ENCODE measurements around the gene EIF4E3. TPM values are rescaled to one million over a fixed set of nuclear protein-coding genes. Genes with fewer than 3 reads are reported as not detected.

The EIF4E3 gene
- total RNA-seq, 2 experiments from 2014 or later: 48.2 to 50.4 TPM

DNA sequence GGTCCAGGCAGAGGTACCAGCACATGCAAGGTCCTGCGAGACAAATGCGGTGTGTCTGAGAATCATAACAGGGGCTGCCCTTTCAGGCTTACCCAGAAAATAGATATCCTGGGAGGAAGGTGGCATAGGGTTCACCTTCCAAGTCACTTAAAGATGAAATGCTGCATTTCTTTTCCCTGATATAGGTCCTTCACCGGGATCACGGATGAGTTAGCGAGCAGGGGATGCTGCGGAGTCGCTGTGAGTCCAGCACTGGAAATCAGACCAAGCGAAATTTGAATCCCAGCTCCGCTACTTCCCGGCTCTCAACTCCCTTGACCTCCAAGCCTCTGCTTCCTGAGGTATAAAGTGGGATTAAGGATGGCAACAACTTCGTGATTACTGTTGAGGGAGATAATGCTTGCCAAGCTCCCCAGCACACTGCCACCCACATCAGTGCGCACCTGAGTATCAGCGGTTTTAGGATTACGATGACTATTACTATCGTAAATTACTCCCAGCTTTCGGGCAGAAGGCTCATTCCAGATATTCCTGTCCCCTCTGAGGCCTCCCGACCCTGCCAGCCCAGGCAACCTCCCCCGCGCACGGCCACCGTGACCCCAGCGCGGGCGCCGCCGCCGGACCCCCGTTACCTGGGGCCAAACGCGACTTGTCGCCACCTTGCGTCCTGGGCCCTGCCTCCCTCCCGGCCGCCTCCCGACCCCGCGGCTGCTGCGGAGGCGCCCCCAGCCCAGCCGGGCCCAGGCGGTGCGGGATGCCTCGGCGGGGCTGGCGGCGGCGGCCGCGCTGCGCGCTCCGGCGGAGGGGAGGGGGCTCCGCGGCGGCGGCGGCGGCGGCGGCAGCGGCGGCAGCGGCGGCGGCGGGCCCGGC is 27.9 kb upstream of the EIF4E3 start:
- Mint-ChIP-seq H3K9me3 (no peaks in the 10 kb centered on the region), H3K4me1 (ENCODE audit: low read depth) (peaks cover 8% of the 10 kb centered on the region), H3K4me3 (peak overlapping the region; percentile 84), H3K27ac (no peak overlapping the region), H3K27me3 (peaks cover 52% of the 10 kb centered on the region), H3K36me3 (ENCODE audit: low read depth) (no peaks in the 10 kb centered on the region)
- H3K4me1 ChIP-seq (ENCODE audit: insufficient read depth, low read length): peaks cover 10% of the 10 kb centered on the region
- peak in 2 of 14 experiments; percentile 6 to 19 for DNase-seq
- intact Hi-C loops (cut with DNase I, micrococcal nuclease): loop anchor here in 1 of 2 experiments (5.0 kb wide), 1 partner anchor 41 kb away; no protein-coding TSS in a partner anchor
- POLR2A ChIA-PET: interaction anchor here (1.0 kb wide), 1 partner anchor 23 kb away, joined by 3 read pairs; no protein-coding TSS in a partner anchor
- H3K4me3 ChIP-seq (ENCODE audit: low read length): no peak overlapping the region
- H3K36me3 ChIP-seq (ENCODE audit: insufficient read depth, low read length): no peaks in the 10 kb centered on the region
- peaks cover 24 to 27% of the 10 kb centered on the region in 2 experiments for H3K27me3 ChIP-seq (ENCODE audit: control insufficient read depth in 1 of 2, insufficient read depth in 2 of 2, low read length in 2 of 2)
- CTCF ChIA-PET: no interaction called here
- peak; percentile 30 for ATAC-seq (ENCODE audit: poor library complexity)
- TF ChIP-seq, protein P1, sequence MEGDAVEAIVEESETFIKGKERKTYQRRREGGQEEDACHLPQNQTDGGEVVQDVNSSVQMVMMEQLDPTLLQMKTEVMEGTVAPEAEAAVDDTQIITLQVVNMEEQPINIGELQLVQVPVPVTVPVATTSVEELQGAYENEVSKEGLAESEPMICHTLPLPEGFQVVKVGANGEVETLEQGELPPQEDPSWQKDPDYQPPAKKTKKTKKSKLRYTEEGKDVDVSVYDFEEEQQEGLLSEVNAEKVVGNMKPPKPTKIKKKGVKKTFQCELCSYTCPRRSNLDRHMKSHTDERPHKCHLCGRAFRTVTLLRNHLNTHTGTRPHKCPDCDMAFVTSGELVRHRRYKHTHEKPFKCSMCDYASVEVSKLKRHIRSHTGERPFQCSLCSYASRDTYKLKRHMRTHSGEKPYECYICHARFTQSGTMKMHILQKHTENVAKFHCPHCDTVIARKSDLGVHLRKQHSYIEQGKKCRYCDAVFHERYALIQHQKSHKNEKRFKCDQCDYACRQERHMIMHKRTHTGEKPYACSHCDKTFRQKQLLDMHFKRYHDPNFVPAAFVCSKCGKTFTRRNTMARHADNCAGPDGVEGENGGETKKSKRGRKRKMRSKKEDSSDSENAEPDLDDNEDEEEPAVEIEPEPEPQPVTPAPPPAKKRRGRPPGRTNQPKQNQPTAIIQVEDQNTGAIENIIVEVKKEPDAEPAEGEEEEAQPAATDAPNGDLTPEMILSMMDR (IDR thresholded peaks at IDR 0.05): no peak
- peaks cover 0 to 4% of the 10 kb centered on the region in 2 experiments for H3K9me3 ChIP-seq (ENCODE audit: control insufficient read depth in 1 of 2, insufficient read depth in 1 of 2, low read length in 2 of 2)
- no peak overlapping the region for H3K27ac ChIP-seq (ENCODE audit: low read depth in 1 of 2, low read length in 2 of 2)

DNA sequence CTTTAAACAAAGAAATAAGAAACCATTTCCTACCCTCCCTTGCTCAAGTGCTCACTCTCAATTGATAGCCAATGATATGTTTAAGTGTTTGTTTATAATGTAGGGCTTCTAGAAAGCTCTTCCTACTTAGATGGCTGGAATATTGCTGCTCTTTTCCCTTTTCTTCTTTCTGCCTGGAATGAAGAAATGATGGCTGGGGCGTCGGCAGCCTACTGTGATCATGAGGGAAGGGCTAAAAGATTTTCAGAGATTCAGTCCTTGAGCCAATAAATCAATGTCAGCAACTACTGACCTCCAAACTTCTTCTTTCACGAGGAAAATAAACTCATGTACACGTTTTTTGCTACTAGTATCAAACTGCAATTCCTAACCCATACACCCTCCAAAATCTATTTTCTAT is 26.4 kb upstream of the EIF4E3 start:
- TF ChIP-seq, protein P1 (IDR thresholded peaks at IDR 0.05): no peak
- Histone ChIP-seq H3K27ac (ENCODE audit: low read depth in 1 of 2, low read length in 2 of 2) (no peak overlapping the region), H3K27me3 (ENCODE audit: control insufficient read depth in 1 of 2, insufficient read depth in 2 of 2, low read length in 2 of 2) (peaks cover 24 to 27% of the 10 kb centered on the region in 2 experiments), H3K4me3 (ENCODE audit: low read length) (no peak overlapping the region), H3K4me1 (ENCODE audit: insufficient read depth, low read length) (peaks cover 10% of the 10 kb centered on the region), H3K9me3 (ENCODE audit: control insufficient read depth in 1 of 2, insufficient read depth in 1 of 2, low read length in 2 of 2) (peaks cover 0 to 4% of the 10 kb centered on the region in 2 experiments), H3K36me3 (ENCODE audit: insufficient read depth, low read length) (no peaks in the 10 kb centered on the region)
- H3K27me3 Mint-ChIP-seq: peaks cover 49% of the 10 kb centered on the region
- no peak overlapping the region for H3K4me3 Mint-ChIP-seq
- H3K9me3 Mint-ChIP-seq: no peaks in the 10 kb centered on the region
- ChIA-PET POLR2A (no interaction called here), CTCF (no interaction called here)
- ATAC-seq (ENCODE audit: poor library complexity) (no peak), DNase-seq (no peak)
- intact Hi-C loops (cut with DNase I, micrococcal nuclease): loop anchor here in 1 of 2 experiments (5.0 kb wide), 1 partner anchor 39 kb away; no protein-coding TSS in a partner anchor
- H3K36me3 Mint-ChIP-seq (ENCODE audit: low read depth): no peaks in the 10 kb centered on the region
- H3K4me1 Mint-ChIP-seq (ENCODE audit: low read depth): peaks cover 8% of the 10 kb centered on the region
- H3K27ac Mint-ChIP-seq: no peak overlapping the region

DNA sequence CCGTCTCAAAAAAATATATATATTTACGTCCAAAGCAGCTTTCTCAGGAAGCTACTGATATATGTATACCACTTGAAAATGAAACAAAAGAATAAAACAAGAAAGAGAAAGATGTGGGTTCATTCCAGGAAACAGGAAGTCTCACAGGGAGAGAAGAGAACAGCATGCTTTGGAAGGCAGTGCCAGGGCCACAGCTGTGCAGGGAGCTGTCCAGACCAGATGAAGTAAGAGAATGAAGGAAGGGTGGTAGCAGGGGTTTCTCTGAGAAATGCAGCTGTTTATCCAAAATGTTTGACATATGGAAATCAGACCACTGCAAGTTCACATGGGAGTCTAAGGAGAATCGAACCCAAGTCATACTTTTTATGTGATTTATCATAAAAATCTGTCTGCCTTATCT is 19.5 kb upstream of the EIF4E3 start:
- ChIA-PET POLR2A (no interaction called here), CTCF (interaction anchor here (1.3 kb wide), 1 partner anchor 15 kb away, joined by 3 read pairs; no protein-coding TSS in a partner anchor)
- Mint-ChIP-seq H3K4me1 (ENCODE audit: low read depth) (no peaks in the 10 kb centered on the region), H3K4me3 (no peak overlapping the region), H3K9me3 (peaks cover 8% of the 10 kb centered on the region), H3K27me3 (peaks cover 6% of the 10 kb centered on the region), H3K36me3 (ENCODE audit: low read depth) (peaks cover 22% of the 10 kb centered on the region), H3K27ac (no peak overlapping the region)
- intact Hi-C loops (cut with DNase I, micrococcal nuclease): no loop called here
- ATAC-seq (ENCODE audit: poor library complexity) (no peak), DNase-seq (no peak)
- H3K36me3 ChIP-seq (ENCODE audit: insufficient read depth, low read length): no peaks in the 10 kb centered on the region
- TF ChIP-seq, protein P1 (IDR thresholded peaks at IDR 0.05): no peak
- H3K4me1 ChIP-seq (ENCODE audit: insufficient read depth, low read length): no peaks in the 10 kb centered on the region
- H3K4me3 ChIP-seq (ENCODE audit: low read length): no peak overlapping the region
- H3K27me3 ChIP-seq (ENCODE audit: control insufficient read depth in 1 of 2, insufficient read depth in 2 of 2, low read length in 2 of 2): no peaks in the 10 kb centered on the region
- peaks cover 15 to 34% of the 10 kb centered on the region in 2 experiments for H3K9me3 ChIP-seq (ENCODE audit: control insufficient read depth in 1 of 2, insufficient read depth in 1 of 2, low read length in 2 of 2)
- H3K27ac ChIP-seq (ENCODE audit: low read depth in 1 of 2, low read length in 2 of 2): no peak overlapping the region

Measured in CD4-positive, alpha-beta T cell (primary cell).